Measurements from ENCODE around the gene CDH22.

GRCh38 chr20:46210672-46211330 is 97.5 kb downstream of the CDH22 start:
- TF ChIP-seq CTCF (IDR thresholded peaks at IDR 0.05) (no peak), EZH2 (IDR thresholded peaks at IDR 0.05; ENCODE audit: borderline replicate concordance, insufficient read depth, low read depth, low read length, poor library complexity, severe bottlenecking) (no peak)
